NCI-H187 (cell line): ENCODE measurements around the gene FGD5.
"Not testable (repeated sequence)": the region's sequence is repeated elsewhere in the genome, so short reads cannot be mapped to it uniquely, and the experiment has no call there.

Source experiments
- DNase-seq, 2 experiments: peaks; one replicate each; lab custom pipeline; 2025; lab: John Stamatoyannopoulos, UW

FGD5 gene

GRCh38 chr3:14808025-14808424 lies 10.7 kb upstream of the FGD5 start:
- DNase-seq, result no peak

DNA sequence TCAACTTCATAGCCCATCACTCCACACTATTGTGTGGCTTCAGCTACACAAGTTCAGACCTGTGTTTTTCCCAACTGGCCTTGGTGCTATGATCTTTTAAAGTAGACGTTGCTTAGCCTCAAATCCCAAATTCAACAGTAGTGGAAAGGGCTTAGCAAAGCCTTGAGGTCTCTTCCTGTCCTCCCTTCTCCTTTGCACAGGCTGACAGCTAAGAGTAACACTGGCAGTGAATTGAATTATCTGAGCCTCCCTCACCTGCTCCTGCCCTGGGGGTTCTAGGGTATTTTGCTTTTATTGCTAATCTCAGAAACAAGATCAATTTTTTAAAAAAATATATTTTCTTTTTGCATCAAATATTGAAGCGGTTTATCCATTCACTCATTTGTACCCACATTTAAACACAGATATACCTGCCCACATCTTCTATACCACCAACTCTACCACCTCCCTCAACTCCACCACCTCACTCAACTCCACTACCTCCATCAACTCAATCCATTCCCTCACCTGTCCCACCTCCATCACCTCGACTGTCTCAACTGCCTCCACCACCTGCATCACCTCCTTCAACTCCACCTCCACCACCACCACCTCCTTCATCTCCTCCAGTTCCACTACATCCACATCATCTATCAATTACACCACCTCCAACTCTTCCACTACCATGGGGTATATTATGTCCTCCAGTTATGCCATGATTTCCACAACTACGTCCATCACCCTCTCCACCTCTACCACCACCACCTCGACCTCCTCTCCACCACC lies 10.1 kb upstream of the FGD5 start:
- DNase-seq, result no peak

- not testable (repeated sequence) for DNase-seq
These were observed 9.2 kb upstream of the FGD5 start for GRCh38 chr3:14809611-14810010.

DNA sequence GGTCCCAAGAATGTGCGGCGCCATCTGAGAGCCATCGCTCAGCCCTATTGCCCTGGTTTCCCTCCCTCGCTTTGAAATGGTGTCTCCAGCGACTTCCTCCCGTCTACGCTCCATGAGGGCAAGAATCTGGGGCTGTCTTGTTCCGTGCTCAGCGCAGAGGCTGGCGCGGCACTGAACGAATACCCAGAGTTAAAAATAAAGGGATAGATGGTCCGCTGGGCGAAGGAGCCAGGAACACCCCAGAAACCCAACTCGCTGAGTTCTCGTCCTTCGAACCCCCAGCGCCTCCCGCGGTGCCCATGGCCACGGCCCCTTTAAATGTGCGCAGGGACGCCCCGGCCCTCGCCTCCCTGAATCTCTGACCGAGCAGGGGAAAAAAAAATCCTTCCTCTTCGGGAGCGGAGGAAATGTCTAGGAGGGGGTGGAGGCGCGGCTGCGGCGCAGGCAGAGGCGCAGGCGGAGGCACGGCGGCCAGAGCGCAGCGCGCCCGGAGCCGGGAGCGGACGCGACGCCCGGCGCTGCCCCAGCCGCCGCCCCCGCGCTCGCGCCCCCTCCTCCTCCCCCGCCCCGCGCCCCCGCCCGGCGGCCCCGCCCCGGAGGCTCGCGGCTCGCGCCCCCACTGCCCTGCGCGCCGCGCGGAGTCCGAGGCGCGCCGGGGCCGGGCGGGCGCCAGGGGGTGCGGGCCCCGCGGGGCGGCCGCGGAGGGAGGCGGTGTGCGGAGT lies 8.5 kb upstream of the FGD5 start:
- DNase-seq, result no peak

DNA sequence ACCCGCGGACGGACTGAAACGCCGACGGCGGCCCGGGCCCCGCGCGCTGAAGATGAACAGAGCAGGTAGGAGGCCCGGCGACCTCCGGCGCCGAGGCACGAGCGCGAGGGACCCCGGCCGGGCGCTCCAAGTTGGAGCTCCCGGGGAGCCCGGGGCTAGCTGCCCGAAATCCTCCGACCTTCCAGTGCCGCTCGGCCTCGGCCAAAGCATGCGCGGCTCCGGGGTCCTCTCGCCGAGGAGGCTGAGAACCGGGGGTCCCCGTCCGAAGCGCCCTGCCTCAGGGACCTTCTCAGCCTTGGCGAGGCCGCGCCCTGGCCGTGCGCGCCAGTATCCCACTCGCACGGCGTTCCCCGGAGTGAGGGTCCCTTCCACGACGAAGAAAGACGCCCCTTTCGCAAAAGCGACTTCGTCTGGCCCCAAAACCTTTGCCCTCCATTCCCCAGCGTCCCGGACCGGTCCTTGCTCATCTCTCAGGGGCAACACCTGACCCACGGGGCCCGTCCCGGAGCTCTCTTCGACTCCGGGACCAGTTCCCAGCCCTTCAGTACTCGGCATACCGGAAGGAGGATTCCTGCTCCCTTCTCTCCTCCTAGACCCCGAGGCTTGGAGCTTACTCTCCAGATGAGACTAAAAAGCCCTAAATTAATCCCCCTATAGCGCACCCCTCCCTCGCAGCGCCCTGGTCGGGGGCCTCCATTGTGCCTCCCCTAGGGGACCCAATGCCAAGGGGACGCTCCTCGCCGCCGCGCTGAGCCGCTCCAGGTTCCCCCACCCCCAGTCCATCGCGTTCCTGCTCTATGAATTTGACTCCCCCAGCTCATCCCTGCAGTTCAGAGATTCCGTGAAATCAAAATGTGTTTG lies 7.7 kb upstream of the FGD5 start:
- no peak for DNase-seq

DNA sequence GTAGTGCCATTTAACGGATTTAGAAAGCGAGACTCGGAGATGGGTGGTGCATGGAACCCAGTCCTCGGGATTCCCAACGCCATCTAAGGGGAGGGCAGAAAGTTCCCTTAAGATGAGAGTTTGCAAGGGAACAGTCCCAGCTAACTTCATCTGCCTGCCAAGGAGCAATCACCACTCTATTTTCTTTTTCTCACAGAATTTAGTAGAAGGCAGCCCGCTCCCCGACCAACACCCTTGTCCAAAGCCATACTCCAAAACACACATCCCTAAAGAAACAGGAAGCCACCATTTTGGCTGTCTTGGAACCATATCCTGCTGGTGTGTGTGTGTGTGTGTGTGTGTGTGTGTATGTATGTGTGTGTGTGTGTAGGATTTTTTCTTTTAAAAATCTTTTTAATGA lies 7.1 kb upstream of the FGD5 start:
- DNase-seq, result no peak

DNA sequence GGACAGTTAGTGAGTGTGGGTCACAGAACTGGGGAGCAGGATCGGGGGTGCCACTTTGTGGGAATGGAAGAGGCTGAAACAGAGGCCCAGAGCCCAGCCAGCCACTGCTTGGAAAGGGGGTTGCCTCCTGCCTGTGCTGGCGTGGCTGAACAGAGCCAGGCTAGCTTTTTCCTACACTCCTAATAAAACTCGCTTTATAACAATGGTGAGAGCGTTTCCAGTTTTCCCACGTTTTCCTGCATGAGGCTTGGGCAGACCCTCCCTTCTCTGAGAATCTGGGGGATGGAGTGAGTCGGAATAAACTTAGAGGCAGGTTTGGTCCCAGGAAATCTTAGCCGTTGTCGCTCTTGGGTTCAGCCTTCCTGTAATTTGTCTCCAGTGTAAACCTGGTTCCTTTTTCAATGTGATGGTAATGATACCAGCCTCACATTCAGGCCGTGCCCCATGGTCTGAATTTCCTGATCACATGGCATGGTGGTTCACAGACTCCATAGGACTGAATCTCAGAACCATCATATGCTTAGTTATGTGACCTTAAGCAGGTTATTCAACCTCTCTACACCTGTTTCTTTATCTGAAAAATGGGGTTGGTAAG lies 6.5 kb upstream of the FGD5 start:
- no peak for DNase-seq

- DNase-seq, result no peak
These were observed 4.3 kb upstream of the FGD5 start for GRCh38 chr3:14814411-14814871.

- DNase-seq, result no peak
These were observed 2.4 kb upstream of the FGD5 start for GRCh38 chr3:14816359-14816758.

- DNase-seq, result no peak
These were observed 909 bp downstream of the FGD5 start for GRCh38 chr3:14819671-14820070.

DNA sequence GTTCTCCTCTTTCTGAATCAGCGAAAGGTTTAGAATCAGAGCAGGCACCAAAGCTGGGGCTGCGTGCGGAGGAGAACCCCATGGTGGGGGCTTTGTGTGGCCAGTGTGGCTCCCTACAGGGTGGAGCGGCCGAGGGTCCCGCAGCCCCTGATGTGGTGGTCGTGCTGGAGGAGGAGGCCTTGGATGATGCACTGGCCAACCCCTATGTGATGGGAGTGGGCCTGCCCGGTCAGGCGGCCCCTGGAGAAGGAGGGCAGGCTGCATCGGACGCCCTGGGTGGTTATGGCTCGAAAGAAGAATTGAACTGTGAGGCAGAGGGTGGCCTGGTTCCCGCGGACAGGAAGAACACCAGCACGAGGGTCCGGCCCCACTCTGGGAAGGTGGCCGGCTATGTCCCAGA lies 1.4 kb downstream of the FGD5 start:
- DNase-seq, result no peak

GRCh38 chr3:14821151-14821550 lies 2.4 kb downstream of the FGD5 start:
- no peak for DNase-seq

- no peak for DNase-seq
These were observed 3.4 kb downstream of the FGD5 start for GRCh38 chr3:14822134-14822533.

DNA sequence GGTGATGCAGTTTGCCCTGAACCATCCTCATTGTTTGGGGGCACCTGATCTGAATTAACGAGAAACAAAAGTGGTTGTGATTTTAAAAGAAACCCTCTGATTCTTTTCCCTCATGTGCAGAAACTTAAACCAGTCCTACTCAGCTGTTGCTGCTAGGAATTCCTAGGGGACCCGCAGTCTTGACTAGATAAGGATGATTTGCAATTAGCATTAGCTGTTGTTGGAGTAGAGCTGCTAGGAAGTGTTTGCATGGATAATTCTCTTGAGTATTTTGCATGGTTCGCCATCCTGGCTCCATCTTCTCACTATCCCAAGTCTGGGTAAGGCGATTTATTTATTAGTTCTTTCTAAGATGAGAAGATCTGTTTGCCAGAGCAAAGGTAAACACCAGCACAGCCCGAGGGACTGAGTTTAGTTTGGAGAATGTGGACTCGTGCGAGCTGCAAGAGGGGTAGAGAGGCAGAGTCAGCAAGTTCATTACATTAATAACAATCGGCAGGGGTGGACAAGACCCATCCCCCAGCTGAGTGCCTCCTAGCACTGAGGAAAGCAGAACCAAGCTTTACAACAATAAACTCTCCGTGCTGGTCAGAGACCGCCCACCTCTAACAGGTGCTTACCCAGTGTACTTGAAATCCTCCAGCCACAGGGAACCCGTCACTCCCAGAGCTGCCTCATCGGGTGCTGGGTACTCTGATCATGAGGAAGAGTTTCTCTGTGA lies 4.1 kb downstream of the FGD5 start:
- DNase-seq, result no peak

DNA sequence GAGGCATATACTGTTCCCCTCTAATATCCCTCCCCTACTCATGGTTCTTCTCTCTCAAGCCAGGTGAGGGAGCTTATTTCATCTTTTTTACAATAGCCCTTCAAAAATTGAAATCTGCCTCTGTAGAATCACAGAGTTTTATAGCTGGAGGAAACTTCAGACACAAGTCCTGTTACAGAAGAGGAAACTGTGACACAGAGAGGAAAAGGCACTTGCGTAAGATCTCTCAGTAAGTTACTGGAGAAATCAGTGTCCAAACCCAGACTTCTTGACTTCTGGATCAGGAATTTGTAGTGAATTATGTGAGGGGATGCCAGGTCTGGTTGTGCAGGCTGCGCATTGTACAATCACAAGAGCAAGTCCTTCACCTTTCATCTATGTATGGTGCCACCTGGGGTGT lies 4.6 kb downstream of the FGD5 start:
- no peak for DNase-seq

DNA sequence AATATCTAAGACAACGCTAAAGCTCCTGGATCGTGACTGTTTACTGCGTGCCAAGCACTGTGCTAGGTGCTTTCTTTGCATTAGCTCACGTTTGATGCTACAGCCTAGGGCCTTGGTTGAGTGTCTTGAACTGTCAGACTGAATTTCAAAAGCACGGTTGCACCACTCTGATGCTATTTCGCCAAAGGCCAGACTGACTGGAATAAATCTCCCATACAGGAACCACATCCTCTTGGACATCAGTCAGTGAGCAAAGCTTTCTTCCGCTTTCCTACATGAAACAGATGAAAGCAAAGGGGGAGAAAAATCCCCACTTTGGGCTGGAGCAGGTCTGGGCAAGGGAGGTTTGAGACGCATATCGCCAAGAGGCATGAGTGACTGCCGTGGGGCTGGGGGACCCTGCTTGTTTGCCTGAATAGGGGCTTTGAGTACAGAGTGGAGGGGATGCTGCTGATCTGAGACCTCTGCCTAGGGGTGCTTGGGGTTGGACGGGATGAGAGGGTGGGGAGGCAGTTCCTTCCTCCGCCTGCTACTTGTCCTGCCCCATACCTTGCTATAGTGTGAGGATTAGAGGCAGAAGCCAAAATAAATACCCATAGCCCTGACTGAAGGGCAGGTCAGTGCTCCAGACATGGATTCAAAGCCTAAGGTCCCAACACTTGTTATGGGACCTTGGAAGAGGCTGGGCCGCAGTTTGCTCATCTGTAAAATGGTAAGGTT lies 5.3 kb downstream of the FGD5 start:
- no peak for DNase-seq

GRCh38 chr3:14824646-14825045 lies 5.9 kb downstream of the FGD5 start:
- no peak for DNase-seq

DNA sequence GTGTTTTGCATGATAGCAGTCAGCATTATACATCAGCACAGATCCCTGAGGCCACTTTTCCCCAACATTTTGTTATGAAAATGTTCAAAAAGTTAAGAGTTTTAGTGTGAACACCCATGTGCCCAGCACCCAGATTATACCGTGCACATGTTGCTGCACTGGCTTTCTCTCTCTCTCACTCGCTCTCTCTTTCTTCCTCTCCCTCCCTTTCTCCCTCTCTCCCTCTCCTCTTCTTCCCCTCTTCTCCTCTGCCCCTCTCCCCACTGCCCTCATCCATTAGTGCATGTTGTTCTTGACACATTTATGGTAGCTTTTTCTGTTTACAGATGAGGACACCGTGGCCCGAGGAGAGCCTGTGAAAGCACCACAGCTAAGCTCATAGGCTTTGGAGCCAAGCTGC lies 7.3 kb downstream of the FGD5 start:
- DNase-seq, result no peak

- DNase-seq, result no peak
These were observed 9.0 kb downstream of the FGD5 start for GRCh38 chr3:14827776-14828175.

- DNase-seq, result no peak
These were observed 11.0 kb downstream of the FGD5 start for GRCh38 chr3:14829811-14830210.

DNA sequence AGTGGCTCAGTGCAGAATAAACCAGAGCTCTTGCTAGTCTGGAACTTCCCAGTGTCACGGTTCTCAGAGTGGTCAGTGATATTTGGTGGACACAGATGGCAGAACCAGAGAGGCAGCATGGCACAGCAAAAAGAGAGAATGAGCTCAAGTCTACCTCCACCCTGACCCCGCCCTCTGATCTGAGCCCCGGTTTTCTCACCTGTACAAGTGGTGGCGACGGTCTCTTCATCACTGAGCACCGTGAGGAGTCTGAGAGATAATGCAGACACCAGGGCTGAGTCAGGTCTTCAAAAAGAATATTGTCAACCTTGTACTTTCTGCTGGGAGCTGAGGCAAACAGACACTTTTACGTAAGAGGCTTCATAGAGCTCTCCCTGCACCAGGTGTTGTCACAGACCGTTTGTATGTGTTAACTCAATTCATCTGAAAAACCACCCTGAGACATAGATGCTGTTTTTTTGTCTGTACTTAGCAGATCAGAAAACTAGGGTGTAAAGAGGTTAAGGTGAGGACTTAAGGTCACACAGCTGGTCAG lies 13.2 kb downstream of the FGD5 start:
- DNase-seq, result no peak
